Measurements from ENCODE around the gene ITGA5.

DNA sequence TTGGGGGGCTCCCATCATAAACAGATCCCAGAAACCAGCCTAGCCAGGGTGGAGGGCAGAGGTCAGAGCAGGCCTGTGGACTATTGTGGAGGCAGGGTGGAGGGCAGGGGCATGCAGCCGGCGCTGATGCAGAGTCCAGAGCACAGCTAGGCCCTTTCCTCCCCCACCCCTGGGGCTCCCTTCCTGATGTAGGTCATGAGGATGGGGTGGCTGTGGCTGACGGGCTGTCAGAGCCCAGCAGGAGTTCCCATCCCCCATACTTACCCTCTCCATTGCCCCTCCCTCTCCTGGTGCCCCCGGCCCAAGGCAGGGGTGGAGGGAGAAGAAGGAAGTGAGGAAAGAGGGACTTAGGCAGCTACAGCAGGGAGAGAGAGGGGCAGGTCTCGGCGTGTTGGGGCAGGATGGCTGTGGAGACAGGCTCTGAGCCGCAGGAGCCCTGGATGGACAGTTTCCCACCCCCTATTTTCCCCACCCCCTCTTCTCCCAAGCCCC is 28.8 kb downstream of the ITGA5 start:
- TF ChIP-seq EZH2 (IDR thresholded peaks at IDR 0.05; ENCODE audit: insufficient read depth, poor library complexity, severe bottlenecking) (no peak), EZH2phosphoT487 (IDR thresholded peaks at IDR 0.05; ENCODE audit: insufficient read depth, low read depth) (no peak)
